ENCODE measurements around the gene C6orf47.

DNA sequence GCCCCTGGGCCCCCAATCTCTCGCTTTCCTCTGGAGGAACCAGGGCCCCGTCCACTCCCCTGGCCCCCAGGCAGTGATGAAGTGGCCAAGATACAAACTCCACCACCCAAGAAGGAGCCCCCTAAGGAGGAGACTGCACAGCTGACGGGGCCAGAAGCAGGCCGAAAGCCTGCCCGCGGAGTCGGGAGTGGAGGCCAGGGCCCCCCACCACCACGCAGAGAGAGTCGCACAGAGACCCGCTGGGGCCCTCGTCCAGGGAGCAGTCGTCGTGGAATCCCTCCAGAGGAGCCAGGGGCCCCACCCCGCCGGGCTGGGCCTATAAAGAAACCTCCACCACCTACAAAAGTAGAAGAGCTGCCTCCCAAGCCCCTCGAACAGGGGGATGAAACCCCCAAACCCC is 29.4 kb downstream of the C6orf47 start:
- TF ChIP-seq POLR2A (IDR thresholded peaks at IDR 0.05; ENCODE audit: low read length) (no peak), GATA1 (IDR thresholded peaks at IDR 0.05; ENCODE audit: low read depth, low read length) (no peak)

Measured in erythroblast (primary cell).